IPS DF 6.9 (cell line): ENCODE results near the gene MPI.
"Not testable (repeated sequence)": the region's sequence is repeated elsewhere in the genome, so short reads cannot be mapped to it uniquely, and the experiment has no call there.

Experiments
- DNase-seq: peaks from one replicate; pipeline ENCODE4 v3.0.0-alpha.2; 2013; ENCODE audit warnings: low read depth, low spot score
- H3K27ac ChIP-seq: one replicate; pipeline ENCODE4 v1.5.1; 2013; ENCODE audit warnings: low read length, control low read depth
- H3K27me3 ChIP-seq: 2 replicates; pipeline ENCODE4 v1.6.1; 2013; ENCODE audit warnings: mild to moderate bottlenecking, low read length; ENCODE audit not compliant: control insufficient read depth, insufficient read depth
- H3K36me3 ChIP-seq: 2 replicates; pipeline ENCODE4 v1.6.1; 2013; ENCODE audit warnings: low read length; ENCODE audit not compliant: control insufficient read depth, insufficient read depth
- H3K4me1 ChIP-seq: 2 replicates; pipeline ENCODE4 v1.6.1; 2013; ENCODE audit warnings: low read length; ENCODE audit not compliant: control insufficient read depth, insufficient read depth
- H3K4me3 ChIP-seq: 2 replicates; pipeline ENCODE4 v1.5.1; 2013; ENCODE audit warnings: mild to moderate bottlenecking, low read length
- H3K9me3 ChIP-seq: 2 replicates; pipeline ENCODE4 v1.6.1; 2013; ENCODE audit warnings: low read length, inconsistent platforms; ENCODE audit not compliant: control insufficient read depth, insufficient read depth
- WGBS: extraction: QIAGEN DNeasy Blood & Tissue Kit; methylation state at CpG from one replicate; pipeline ENCODE4 v1.1.7; 2013; ENCODE audit warnings: mixed read lengths, missing lambda C conversion rate; ENCODE audit not compliant: insufficient read length, insufficient coverage; 5-methylcytosine and 5-hydroxymethylcytosine counted together

MPI gene

GRCh38 chr15:74902295-74903075 is 12.6 kb downstream of the MPI start:
- no peak for DNase-seq
- no peaks in the 10 kb centered on the region; the same call in 1 of the 2 replicates for H3K4me1 ChIP-seq
- no peaks in the 10 kb centered on the region for H3K9me3 ChIP-seq
- no peak overlapping the region for H3K4me3 ChIP-seq
- no CpG with 5 or more reads among the region's 4 CpGs for WGBS
- no peaks in the 10 kb centered on the region for H3K27me3 ChIP-seq
- peaks cover 24% of the 10 kb centered on the region; the same call in 1 of the 2 replicates for H3K36me3 ChIP-seq
- no peak overlapping the region for H3K27ac ChIP-seq

- Histone ChIP-seq H3K4me3 (no peak overlapping the region), H3K27ac (no peak overlapping the region), H3K36me3 (peaks cover 24% of the 10 kb centered on the region; the same call in 1 of the 2 replicates), H3K4me1 (no peaks in the 10 kb centered on the region; the same call in 1 of the 2 replicates), H3K27me3 (no peaks in the 10 kb centered on the region), H3K9me3 (no peaks in the 10 kb centered on the region)
- no CpG with 5 or more reads among the region's 1 CpG for WGBS
- DNase-seq, result no peak
These were observed 13.8 kb downstream of the MPI start for GRCh38 chr15:74903676-74904075.

GRCh38 chr15:74904190-74904805 is 14.5 kb downstream of the MPI start:
- Histone ChIP-seq H3K27ac (no peak overlapping the region), H3K4me1 (no peaks in the 10 kb centered on the region; the same call in 1 of the 2 replicates), H3K27me3 (no peaks in the 10 kb centered on the region), H3K9me3 (no peaks in the 10 kb centered on the region), H3K4me3 (no peak overlapping the region), H3K36me3 (peaks cover 22% of the 10 kb centered on the region; the same call in 1 of the 2 replicates)
- no CpG with 5 or more reads among the region's 7 CpGs for WGBS
- DNase-seq, result no peak

GRCh38 chr15:74906067-74906449 is 16.2 kb downstream of the MPI start:
- no CpG with 5 or more reads among the region's 20 CpGs for WGBS
- no peaks in the 10 kb centered on the region for H3K9me3 ChIP-seq
- DNase-seq, result no peak
- no peak overlapping the region for H3K27ac ChIP-seq
- no peaks in the 10 kb centered on the region; the same call in 1 of the 2 replicates for H3K4me1 ChIP-seq
- peaks cover 14% of the 10 kb centered on the region; the same call in 1 of the 2 replicates for H3K36me3 ChIP-seq
- peak overlapping the region; percentile 95 for H3K4me3 ChIP-seq
- H3K27me3 ChIP-seq, result no peaks in the 10 kb centered on the region

GRCh38 chr15:74906450-74907162 is 16.8 kb downstream of the MPI start, which contains the start of gene FAM219B:
FAM219B (minus strand) TSS chr15:74906851; CDS start chr15:74906800, 51 bp downstream.
- H3K4me1 ChIP-seq, result no peaks in the 10 kb centered on the region

GRCh38 chr15:74907163-74907870 is 17.5 kb downstream of the MPI start:
- DNase-seq, result no peak
- no peak overlapping the region for H3K27ac ChIP-seq

More at GRCh38 chr15:74906450-74907162, 16.8 kb downstream of the MPI start, which contains the start of gene FAM219B:
- DNase-seq, result peak; percentile 55
- no CpG with 5 or more reads among the region's 74 CpGs for WGBS
- Histone ChIP-seq H3K27ac (no peak within 1 kb of the TSS), H3K4me3 (peak within 1 kb of the TSS; percentile 95), H3K36me3 (peaks cover 14% of the 10 kb centered on the region; the same call in 1 of the 2 replicates), H3K9me3 (no peaks in the 10 kb centered on the region), H3K27me3 (no peaks in the 10 kb centered on the region)

GRCh38 chr15:74908635-74909034 is 18.8 kb downstream of the MPI start:
- Histone ChIP-seq H3K27me3 (no peaks in the 10 kb centered on the region), H3K9me3 (no peaks in the 10 kb centered on the region), H3K4me1 (no peaks in the 10 kb centered on the region), H3K27ac (no peak overlapping the region), H3K36me3 (peaks cover 9% of the 10 kb centered on the region; the same call in 1 of the 2 replicates), H3K4me3 (no peak overlapping the region)
- no peak for DNase-seq
- no CpG with 5 or more reads among the region's 4 CpGs for WGBS

More at GRCh38 chr15:74907163-74907870, 17.5 kb downstream of the MPI start:
- Histone ChIP-seq H3K4me3 (peak overlapping the region; percentile 95; the same call in 1 of the 2 replicates), H3K27me3 (no peaks in the 10 kb centered on the region), H3K9me3 (no peaks in the 10 kb centered on the region), H3K36me3 (peaks cover 13% of the 10 kb centered on the region; the same call in 1 of the 2 replicates), H3K4me1 (no peaks in the 10 kb centered on the region)
- no CpG with 5 or more reads among the region's 8 CpGs for WGBS

- DNase-seq, result no peak
- Histone ChIP-seq H3K36me3 (peaks cover 3% of the 10 kb centered on the region; the same call in 1 of the 2 replicates), H3K27me3 (no peaks in the 10 kb centered on the region), H3K4me3 (no peak overlapping the region), H3K9me3 (no peaks in the 10 kb centered on the region), H3K27ac (no peak overlapping the region), H3K4me1 (no peaks in the 10 kb centered on the region)
- no CpG with 5 or more reads among the region's 9 CpGs for WGBS
These were observed 23.2 kb downstream of the MPI start for GRCh38 chr15:74913041-74913440.

- not testable (repeated sequence) for H3K36me3 ChIP-seq, DNase-seq, H3K27ac ChIP-seq, H3K4me3 ChIP-seq, H3K4me1 ChIP-seq, H3K27me3 ChIP-seq, H3K9me3 ChIP-seq
- no CpG with 5 or more reads among the region's 8 CpGs for WGBS
These were observed 24.0 kb downstream of the MPI start for GRCh38 chr15:74913799-74914198.
